HEK293T (cell line): Measurements from ENCODE around the gene PANX2.

Experiments used
- CTBP1 ChIP-seq: fragments of 450-650 bp; IDR thresholded peaks from 2 replicates; pipeline ENCODE4 v1.6.1; 2016; ENCODE audit warnings: borderline replicate concordance
- ELF4 ChIP-seq: fragments of 450-650 bp; IDR thresholded peaks from 2 replicates; pipeline ENCODE4 v1.6.1; 2017; ENCODE audit warnings: antibody characterized with exemption
- FOXA1 ChIP-seq: fragments of 450-650 bp; IDR thresholded peaks from 2 replicates; pipeline ENCODE4 v1.6.1; 2016; ENCODE audit warnings: mild to moderate bottlenecking
- SUZ12 ChIP-seq: fragments of 450-650 bp; IDR thresholded peaks from 2 replicates; pipeline ENCODE4 v1.6.1; 2016; ENCODE audit warnings: mild to moderate bottlenecking
- TARDBP ChIP-seq: fragments of 450-650 bp; IDR thresholded peaks from 2 replicates; pipeline ENCODE4 v1.6.1; 2016
- ZNF384 ChIP-seq: fragments of 450-650 bp; IDR thresholded peaks from 2 replicates; pipeline ENCODE4 v1.6.1; 2016

DNA sequence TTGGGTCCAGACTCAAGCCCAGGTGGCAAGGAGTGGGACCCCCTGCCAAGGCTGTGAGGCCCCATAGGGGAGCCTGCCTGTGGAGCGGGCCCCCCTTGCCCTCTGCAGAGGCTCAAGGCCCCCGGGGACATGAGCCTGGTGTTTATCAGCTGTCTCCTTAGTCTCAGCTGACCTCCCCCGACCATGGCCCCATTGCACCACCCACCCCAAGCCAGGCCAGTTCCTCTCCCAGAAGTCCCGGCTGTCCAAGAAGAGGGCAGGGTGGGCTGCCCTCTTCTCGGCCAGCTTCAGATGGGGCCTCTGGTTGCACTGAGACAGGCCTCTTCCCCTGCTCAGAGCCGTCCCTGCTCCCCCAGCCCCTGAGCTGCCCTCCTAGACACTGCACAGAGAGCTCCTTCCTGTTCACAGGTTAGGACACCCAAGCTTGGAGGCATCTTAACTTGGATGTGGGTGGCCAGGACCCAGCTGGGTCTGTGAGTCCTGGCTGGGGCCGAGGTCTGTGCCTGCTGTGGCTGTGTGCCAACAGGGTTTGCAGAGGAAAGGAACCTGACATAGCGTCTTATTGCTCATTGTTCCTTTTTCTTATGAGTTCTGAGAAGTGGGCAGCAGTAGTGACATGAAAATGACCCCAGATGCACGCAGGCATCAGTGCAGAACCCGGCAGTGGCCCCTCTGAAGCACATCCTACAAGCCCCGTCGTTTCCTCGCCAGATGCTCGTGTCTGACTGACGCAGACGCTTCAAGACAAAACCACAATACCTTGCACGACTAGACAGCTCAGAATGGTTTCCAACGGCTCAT lies 20.6 kb downstream of the PANX2 start:
- TF ChIP-seq TARDBP (no peak), ZNF384 (no peak), CTBP1 (no peak), FOXA1 (no peak), SUZ12 (no peak), ELF4 (no peak)
